HL-60 (cell line): Measurements from ENCODE around the gene STUM.

Experiments
- DNase-seq, 2 experiments: peaks; one replicate each; pipeline ENCODE4 v3.0.0-alpha.2; 2010 to 2020; ENCODE audit warnings: low read depth in 1 of 2, low spot score in 1 of 2
- H3K27ac ChIP-seq: fragments of 250-450 bp; sonication (Bioruptor Pico); replicated peaks from 2 replicates; pipeline ENCODE4 v1.5.1; 2020; ENCODE audit warnings: mild to moderate bottlenecking, moderate library complexity
- H3K27me3 ChIP-seq: fragments of 250-450 bp; sonication (Bioruptor Pico); 2 replicates; pipeline ENCODE4 v1.5.1; 2021; ENCODE audit warnings: mild to moderate bottlenecking, moderate library complexity; ENCODE audit not compliant: insufficient read depth, poor library complexity, severe bottlenecking
- H3K4me3 ChIP-seq: replicated peaks from 2 replicates; pipeline ENCODE4 v1.5.1; 2011; ENCODE audit warnings: mild to moderate bottlenecking, control low read depth, low read length; ENCODE audit not compliant: insufficient read depth
- GABPA ChIP-seq: IDR thresholded peaks from 2 replicates; pipeline ENCODE4 v1.6.1; 2012; ENCODE audit warnings: low read depth
- POLR2AphosphoS5 ChIP-seq: IDR thresholded peaks from 2 replicates; pipeline ENCODE4 v1.6.1; 2012; ENCODE audit warnings: low read depth
- SPI1 ChIP-seq: IDR thresholded peaks from 2 replicates; pipeline ENCODE4 v1.6.1; 2012; ENCODE audit warnings: low read depth, mild to moderate bottlenecking, borderline replicate concordance
- TF ChIP-seq, protein P1 (sequence below): IDR thresholded peaks from 2 replicates; pipeline ENCODE4 v1.6.1; 2012; ENCODE audit warnings: low read depth; ENCODE audit not compliant: insufficient replicate concordance
- TF ChIP-seq, protein P2 (sequence below): IDR thresholded peaks from one replicate; pipeline ENCODE4 v1.5.1; 2011; ENCODE audit warnings: low read length, control low read depth, inconsistent platforms; ENCODE audit not compliant: insufficient read depth

The STUM gene

DNA sequence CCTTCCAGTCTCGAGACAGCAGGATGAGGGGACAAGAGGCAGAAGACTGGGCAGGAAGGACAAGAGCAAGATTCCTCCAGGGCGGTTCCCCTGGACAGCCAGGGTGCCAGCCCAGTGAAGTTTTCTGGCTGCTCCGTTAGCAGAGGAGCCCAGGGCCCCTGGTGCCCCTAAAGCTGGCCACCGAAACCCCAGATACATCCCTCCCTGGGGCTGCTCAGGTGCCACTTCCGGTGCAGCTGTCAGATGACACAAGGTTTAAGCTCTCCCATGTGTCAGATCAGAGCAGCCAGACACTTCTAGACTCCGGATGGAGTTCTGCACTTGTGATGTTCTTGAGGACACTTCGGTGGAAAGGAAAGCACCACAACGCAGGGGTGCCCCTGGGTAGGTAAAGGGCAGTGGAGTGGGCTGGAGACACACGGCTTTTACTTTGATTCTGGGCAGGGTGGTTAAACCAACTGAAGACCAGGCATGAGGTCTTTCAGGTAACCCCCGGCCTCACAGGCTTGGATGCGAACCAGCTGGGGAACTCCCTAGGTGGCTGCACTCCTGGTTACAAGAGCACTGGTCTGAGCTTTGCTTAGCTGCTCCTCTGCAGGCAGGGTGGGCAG lies 104.9 kb downstream of the STUM start:
- no peak for DNase-seq
- Histone ChIP-seq H3K27me3 (no peaks in the 10 kb centered on the region), H3K4me3 (no peak overlapping the region), H3K27ac (no peak overlapping the region)
- TF ChIP-seq GABPA (no peak), POLR2AphosphoS5 (no peak), SPI1 (no peak)
- TF ChIP-seq, protein P1, sequence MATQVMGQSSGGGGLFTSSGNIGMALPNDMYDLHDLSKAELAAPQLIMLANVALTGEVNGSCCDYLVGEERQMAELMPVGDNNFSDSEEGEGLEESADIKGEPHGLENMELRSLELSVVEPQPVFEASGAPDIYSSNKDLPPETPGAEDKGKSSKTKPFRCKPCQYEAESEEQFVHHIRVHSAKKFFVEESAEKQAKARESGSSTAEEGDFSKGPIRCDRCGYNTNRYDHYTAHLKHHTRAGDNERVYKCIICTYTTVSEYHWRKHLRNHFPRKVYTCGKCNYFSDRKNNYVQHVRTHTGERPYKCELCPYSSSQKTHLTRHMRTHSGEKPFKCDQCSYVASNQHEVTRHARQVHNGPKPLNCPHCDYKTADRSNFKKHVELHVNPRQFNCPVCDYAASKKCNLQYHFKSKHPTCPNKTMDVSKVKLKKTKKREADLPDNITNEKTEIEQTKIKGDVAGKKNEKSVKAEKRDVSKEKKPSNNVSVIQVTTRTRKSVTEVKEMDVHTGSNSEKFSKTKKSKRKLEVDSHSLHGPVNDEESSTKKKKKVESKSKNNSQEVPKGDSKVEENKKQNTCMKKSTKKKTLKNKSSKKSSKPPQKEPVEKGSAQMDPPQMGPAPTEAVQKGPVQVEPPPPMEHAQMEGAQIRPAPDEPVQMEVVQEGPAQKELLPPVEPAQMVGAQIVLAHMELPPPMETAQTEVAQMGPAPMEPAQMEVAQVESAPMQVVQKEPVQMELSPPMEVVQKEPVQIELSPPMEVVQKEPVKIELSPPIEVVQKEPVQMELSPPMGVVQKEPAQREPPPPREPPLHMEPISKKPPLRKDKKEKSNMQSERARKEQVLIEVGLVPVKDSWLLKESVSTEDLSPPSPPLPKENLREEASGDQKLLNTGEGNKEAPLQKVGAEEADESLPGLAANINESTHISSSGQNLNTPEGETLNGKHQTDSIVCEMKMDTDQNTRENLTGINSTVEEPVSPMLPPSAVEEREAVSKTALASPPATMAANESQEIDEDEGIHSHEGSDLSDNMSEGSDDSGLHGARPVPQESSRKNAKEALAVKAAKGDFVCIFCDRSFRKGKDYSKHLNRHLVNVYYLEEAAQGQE, result no peak
- TF ChIP-seq, protein P2, sequence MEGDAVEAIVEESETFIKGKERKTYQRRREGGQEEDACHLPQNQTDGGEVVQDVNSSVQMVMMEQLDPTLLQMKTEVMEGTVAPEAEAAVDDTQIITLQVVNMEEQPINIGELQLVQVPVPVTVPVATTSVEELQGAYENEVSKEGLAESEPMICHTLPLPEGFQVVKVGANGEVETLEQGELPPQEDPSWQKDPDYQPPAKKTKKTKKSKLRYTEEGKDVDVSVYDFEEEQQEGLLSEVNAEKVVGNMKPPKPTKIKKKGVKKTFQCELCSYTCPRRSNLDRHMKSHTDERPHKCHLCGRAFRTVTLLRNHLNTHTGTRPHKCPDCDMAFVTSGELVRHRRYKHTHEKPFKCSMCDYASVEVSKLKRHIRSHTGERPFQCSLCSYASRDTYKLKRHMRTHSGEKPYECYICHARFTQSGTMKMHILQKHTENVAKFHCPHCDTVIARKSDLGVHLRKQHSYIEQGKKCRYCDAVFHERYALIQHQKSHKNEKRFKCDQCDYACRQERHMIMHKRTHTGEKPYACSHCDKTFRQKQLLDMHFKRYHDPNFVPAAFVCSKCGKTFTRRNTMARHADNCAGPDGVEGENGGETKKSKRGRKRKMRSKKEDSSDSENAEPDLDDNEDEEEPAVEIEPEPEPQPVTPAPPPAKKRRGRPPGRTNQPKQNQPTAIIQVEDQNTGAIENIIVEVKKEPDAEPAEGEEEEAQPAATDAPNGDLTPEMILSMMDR, result no peak

DNA sequence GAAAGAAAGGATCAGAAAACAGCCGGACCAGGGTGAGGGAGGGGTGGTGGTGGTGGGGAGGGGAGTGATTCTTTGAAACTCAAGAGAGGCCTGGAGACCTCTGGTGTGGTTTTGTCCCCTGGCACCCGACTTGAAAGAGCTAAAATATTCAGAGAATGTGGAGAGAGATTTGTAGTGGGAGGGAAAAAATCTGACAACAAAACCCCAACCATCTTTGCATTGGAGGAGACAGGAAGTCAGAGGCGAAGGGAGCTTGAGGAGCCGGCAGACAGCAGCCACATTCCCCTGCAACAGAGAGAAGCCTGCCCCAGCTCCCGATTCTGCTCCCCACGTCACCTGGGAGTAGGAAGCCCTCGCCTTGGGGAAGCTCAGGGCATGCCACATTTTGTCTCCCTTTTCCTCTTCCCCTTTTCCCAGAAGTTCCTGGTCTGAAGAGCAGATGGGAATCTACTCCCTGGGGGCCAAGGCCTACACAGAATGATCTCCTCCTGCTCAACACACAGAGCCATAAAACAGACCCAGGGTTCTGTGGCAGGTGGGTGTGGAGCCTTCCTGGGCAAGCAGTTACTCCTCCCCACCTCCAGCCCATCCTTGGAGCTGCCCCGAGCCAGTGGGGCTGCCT lies 105.6 kb downstream of the STUM start:
- Histone ChIP-seq H3K27ac (no peak overlapping the region), H3K4me3 (no peak overlapping the region), H3K27me3 (no peaks in the 10 kb centered on the region)
- no peak for DNase-seq
- TF ChIP-seq SPI1 (no peak), GABPA (no peak), POLR2AphosphoS5 (no peak)
- TF ChIP-seq, protein P2, result no peak
- TF ChIP-seq, protein P1, result no peak

DNA sequence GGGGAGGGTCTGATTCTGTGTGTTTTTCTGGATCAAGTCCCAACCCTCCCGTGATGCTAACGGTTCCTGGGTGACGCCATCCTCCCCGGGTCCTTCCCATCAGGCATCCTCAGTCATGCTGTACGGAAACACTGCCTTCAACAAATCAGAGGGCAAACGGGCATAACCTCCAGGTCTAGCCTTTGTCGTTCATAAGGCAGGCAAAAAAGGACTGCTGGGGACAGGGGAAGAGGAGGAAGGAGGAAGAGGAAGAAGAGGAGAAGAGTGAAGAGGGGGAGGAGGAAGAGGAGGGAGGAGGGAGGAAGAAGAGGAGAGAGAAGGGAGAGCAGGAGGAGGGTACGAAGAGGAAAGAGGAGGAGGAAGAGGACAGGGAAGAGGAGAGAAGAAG lies 106.1 kb downstream of the STUM start:
- Histone ChIP-seq H3K27ac (no peak overlapping the region; the same call in 1 of the 2 replicates), H3K4me3 (no peak overlapping the region), H3K27me3 (no peaks in the 10 kb centered on the region)
- no peak for TF ChIP-seq GABPA
- TF ChIP-seq SPI1, result no peak
- TF ChIP-seq, protein P2, result no peak
- TF ChIP-seq, protein P1, result no peak
- no peak for TF ChIP-seq POLR2AphosphoS5
- peak in 1 of 2 experiments; percentile 51 for DNase-seq
